Ishikawa (cell line): ENCODE measurements around the gene FBXO10.

ENCODE experiments used
- CEBPB ChIP-seq: IDR thresholded peaks from 2 replicates; pipeline ENCODE4 v1.6.1; 2012
- CREB1 ChIP-seq: IDR thresholded peaks from 2 replicates; pipeline ENCODE4 v1.6.1; 2012; ENCODE audit warnings: low read depth
- EGR1 ChIP-seq: IDR thresholded peaks from 2 replicates; pipeline ENCODE4 v1.6.1; 2012
- EP300 ChIP-seq: IDR thresholded peaks from 2 replicates; pipeline ENCODE4 v1.6.1; 2012; ENCODE audit warnings: borderline replicate concordance
- FOXM1 ChIP-seq: IDR thresholded peaks from 2 replicates; pipeline ENCODE4 v1.6.1; 2012; ENCODE audit warnings: low read depth, borderline replicate concordance
- MAX ChIP-seq: IDR thresholded peaks from 2 replicates; pipeline ENCODE4 v1.6.1; 2012
- NFIC ChIP-seq: IDR thresholded peaks from 2 replicates; pipeline ENCODE4 v1.6.1; 2012
- RAD21 ChIP-seq: IDR thresholded peaks from 2 replicates; pipeline ENCODE4 v1.6.1; 2012; ENCODE audit warnings: low read depth
- TAF1 ChIP-seq: IDR thresholded peaks from 2 replicates; pipeline ENCODE4 v1.6.1; 2012; ENCODE audit warnings: low read depth, mild to moderate bottlenecking
- TCF12 ChIP-seq: IDR thresholded peaks from 2 replicates; pipeline ENCODE4 v1.6.1; 2012; ENCODE audit warnings: low read depth
- TEAD4 ChIP-seq: IDR thresholded peaks from 2 replicates; pipeline ENCODE4 v1.6.1; 2012
- YY1 ChIP-seq: IDR thresholded peaks from 2 replicates; pipeline ENCODE4 v1.6.1; 2012; ENCODE audit warnings: low read depth
- ZBTB7A ChIP-seq: IDR thresholded peaks from 2 replicates; pipeline ENCODE4 v1.6.1; 2012; ENCODE audit warnings: low read depth
- TF ChIP-seq, protein P1 (sequence below): IDR thresholded peaks from 2 replicates; pipeline ENCODE4 v1.6.1; 2012; ENCODE audit warnings: low read depth, mild to moderate bottlenecking
- TF ChIP-seq, protein P2 (sequence below): IDR thresholded peaks from 2 replicates; pipeline ENCODE4 v1.6.1; 2012

FBXO10 gene

GRCh38 chr9:37562826-37563225 lies 13.4 kb downstream of the FBXO10 start:
- TF ChIP-seq, protein P1, sequence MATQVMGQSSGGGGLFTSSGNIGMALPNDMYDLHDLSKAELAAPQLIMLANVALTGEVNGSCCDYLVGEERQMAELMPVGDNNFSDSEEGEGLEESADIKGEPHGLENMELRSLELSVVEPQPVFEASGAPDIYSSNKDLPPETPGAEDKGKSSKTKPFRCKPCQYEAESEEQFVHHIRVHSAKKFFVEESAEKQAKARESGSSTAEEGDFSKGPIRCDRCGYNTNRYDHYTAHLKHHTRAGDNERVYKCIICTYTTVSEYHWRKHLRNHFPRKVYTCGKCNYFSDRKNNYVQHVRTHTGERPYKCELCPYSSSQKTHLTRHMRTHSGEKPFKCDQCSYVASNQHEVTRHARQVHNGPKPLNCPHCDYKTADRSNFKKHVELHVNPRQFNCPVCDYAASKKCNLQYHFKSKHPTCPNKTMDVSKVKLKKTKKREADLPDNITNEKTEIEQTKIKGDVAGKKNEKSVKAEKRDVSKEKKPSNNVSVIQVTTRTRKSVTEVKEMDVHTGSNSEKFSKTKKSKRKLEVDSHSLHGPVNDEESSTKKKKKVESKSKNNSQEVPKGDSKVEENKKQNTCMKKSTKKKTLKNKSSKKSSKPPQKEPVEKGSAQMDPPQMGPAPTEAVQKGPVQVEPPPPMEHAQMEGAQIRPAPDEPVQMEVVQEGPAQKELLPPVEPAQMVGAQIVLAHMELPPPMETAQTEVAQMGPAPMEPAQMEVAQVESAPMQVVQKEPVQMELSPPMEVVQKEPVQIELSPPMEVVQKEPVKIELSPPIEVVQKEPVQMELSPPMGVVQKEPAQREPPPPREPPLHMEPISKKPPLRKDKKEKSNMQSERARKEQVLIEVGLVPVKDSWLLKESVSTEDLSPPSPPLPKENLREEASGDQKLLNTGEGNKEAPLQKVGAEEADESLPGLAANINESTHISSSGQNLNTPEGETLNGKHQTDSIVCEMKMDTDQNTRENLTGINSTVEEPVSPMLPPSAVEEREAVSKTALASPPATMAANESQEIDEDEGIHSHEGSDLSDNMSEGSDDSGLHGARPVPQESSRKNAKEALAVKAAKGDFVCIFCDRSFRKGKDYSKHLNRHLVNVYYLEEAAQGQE, result no peak
- TF ChIP-seq TCF12, result no peak
- TF ChIP-seq NFIC, result no peak
- TF ChIP-seq EP300, result no peak
- no peak for TF ChIP-seq FOXM1
- no peak for TF ChIP-seq TAF1
- no peak for TF ChIP-seq RAD21
- TF ChIP-seq EGR1, result no peak
- TF ChIP-seq MAX, result no peak
- TF ChIP-seq CEBPB, result no peak
- TF ChIP-seq TEAD4, result no peak
- TF ChIP-seq YY1, result no peak

- TF ChIP-seq ZBTB7A (no peak), TEAD4 (no peak), EGR1 (no peak), TCF12 (no peak), CEBPB (no peak), NFIC (no peak), YY1 (no peak), FOXM1 (no peak), MAX (no peak), TAF1 (no peak), RAD21 (no peak), EP300 (no peak), CREB1 (no peak)
- TF ChIP-seq, protein P1, result no peak
- TF ChIP-seq, protein P2, sequence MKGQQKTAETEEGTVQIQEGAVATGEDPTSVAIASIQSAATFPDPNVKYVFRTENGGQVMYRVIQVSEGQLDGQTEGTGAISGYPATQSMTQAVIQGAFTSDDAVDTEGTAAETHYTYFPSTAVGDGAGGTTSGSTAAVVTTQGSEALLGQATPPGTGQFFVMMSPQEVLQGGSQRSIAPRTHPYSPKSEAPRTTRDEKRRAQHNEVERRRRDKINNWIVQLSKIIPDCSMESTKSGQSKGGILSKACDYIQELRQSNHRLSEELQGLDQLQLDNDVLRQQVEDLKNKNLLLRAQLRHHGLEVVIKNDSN, result no peak
Observed at GRCh38 chr9:37561682-37562081, 14.5 kb downstream of the FBXO10 start.

- TF ChIP-seq TAF1, result no peak
- TF ChIP-seq FOXM1, result no peak
- TF ChIP-seq EGR1, result no peak
- TF ChIP-seq MAX, result no peak
- no peak for TF ChIP-seq TEAD4
- TF ChIP-seq TCF12, result no peak
- TF ChIP-seq CEBPB, result no peak
- TF ChIP-seq ZBTB7A, result no peak
- TF ChIP-seq RAD21, result no peak
- TF ChIP-seq, protein P2, result no peak
- TF ChIP-seq, protein P1, result no peak
- no peak for TF ChIP-seq NFIC
- no peak for TF ChIP-seq YY1
- TF ChIP-seq EP300, result no peak
- TF ChIP-seq CREB1, result no peak
Observed at GRCh38 chr9:37559855-37560592, 16.2 kb downstream of the FBXO10 start.

- TF ChIP-seq, protein P2, result no peak
- TF ChIP-seq ZBTB7A, result no peak
- no peak for TF ChIP-seq CEBPB
- no peak for TF ChIP-seq NFIC
- no peak for TF ChIP-seq EP300
- TF ChIP-seq TEAD4, result no peak
- TF ChIP-seq MAX, result no peak
- TF ChIP-seq CREB1, result no peak
- no peak for TF ChIP-seq FOXM1
- no peak for TF ChIP-seq TCF12
- no peak for TF ChIP-seq TAF1
- TF ChIP-seq, protein P1, result no peak
Observed at GRCh38 chr9:37559125-37559524, 17.1 kb downstream of the FBXO10 start.
